ENCODE measurements around the gene HOMER1. TPM values are rescaled to one million over a fixed set of nuclear protein-coding genes. Genes with fewer than 3 reads are reported as not detected.

Gene HOMER1
- total RNA-seq, 1 donor from 2014 or later, result 4.3 TPM

- no peak for DNase-seq (ENCODE audit: low read depth)
- no peak for TF ChIP-seq CTCF (conservative IDR thresholded peaks at IDR 0.05; ENCODE audit: low read depth, low read length)
- H3K4me3 ChIP-seq (ENCODE audit: low read depth, low read length), result no peak overlapping the region
Measured at GRCh38 chr5:79416499-79416898, 97.4 kb downstream of the HOMER1 start.

GRCh38 chr5:79413112-79413511, 100.8 kb downstream of the HOMER1 start:
- no peak for TF ChIP-seq CTCF (conservative IDR thresholded peaks at IDR 0.05; ENCODE audit: low read depth, low read length)
- no peak overlapping the region for H3K4me3 ChIP-seq (ENCODE audit: low read depth, low read length)
- DNase-seq (ENCODE audit: low read depth), result no peak

- DNase-seq (ENCODE audit: low read depth), result no peak
- TF ChIP-seq CTCF (conservative IDR thresholded peaks at IDR 0.05; ENCODE audit: low read depth, low read length), result no peak
- H3K4me3 ChIP-seq (ENCODE audit: low read depth, low read length), result no peak overlapping the region
Measured at GRCh38 chr5:79408028-79408427, 105.9 kb downstream of the HOMER1 start.

- no peak for DNase-seq (ENCODE audit: low read depth)
- H3K4me3 ChIP-seq (ENCODE audit: low read depth, low read length), result no peak overlapping the region
- TF ChIP-seq CTCF (conservative IDR thresholded peaks at IDR 0.05; ENCODE audit: low read depth, low read length), result no peak
Measured at GRCh38 chr5:79407591-79407990, 106.3 kb downstream of the HOMER1 start.

GRCh38 chr5:79401216-79401615, 112.7 kb downstream of the HOMER1 start:
- no peak for DNase-seq (ENCODE audit: low read depth)
- no peak for TF ChIP-seq CTCF (conservative IDR thresholded peaks at IDR 0.05; ENCODE audit: low read depth, low read length)
- no peak overlapping the region for H3K4me3 ChIP-seq (ENCODE audit: low read depth, low read length)

GRCh38 chr5:79399046-79399445, 114.9 kb downstream of the HOMER1 start:
- DNase-seq (ENCODE audit: low read depth), result no peak
- no peak for TF ChIP-seq CTCF (conservative IDR thresholded peaks at IDR 0.05; ENCODE audit: low read depth, low read length)
- no peak overlapping the region for H3K4me3 ChIP-seq (ENCODE audit: low read depth, low read length)

GRCh38 chr5:79397080-79397479, 116.9 kb downstream of the HOMER1 start:
- DNase-seq (ENCODE audit: low read depth), result no peak
- no peak overlapping the region for H3K4me3 ChIP-seq (ENCODE audit: low read depth, low read length)
- no peak for TF ChIP-seq CTCF (conservative IDR thresholded peaks at IDR 0.05; ENCODE audit: low read depth, low read length)

All from epithelial cell of proximal tubule (primary cell).